Measurements from ENCODE around the gene POLD4. TPM values are rescaled to one million over a fixed set of nuclear protein-coding genes. Genes with fewer than 3 reads are reported as not detected.

POLD4 gene
- total and polyA plus RNA-seq, 5 donors: 53.8 to 124 (median 67.1) TPM

DNA sequence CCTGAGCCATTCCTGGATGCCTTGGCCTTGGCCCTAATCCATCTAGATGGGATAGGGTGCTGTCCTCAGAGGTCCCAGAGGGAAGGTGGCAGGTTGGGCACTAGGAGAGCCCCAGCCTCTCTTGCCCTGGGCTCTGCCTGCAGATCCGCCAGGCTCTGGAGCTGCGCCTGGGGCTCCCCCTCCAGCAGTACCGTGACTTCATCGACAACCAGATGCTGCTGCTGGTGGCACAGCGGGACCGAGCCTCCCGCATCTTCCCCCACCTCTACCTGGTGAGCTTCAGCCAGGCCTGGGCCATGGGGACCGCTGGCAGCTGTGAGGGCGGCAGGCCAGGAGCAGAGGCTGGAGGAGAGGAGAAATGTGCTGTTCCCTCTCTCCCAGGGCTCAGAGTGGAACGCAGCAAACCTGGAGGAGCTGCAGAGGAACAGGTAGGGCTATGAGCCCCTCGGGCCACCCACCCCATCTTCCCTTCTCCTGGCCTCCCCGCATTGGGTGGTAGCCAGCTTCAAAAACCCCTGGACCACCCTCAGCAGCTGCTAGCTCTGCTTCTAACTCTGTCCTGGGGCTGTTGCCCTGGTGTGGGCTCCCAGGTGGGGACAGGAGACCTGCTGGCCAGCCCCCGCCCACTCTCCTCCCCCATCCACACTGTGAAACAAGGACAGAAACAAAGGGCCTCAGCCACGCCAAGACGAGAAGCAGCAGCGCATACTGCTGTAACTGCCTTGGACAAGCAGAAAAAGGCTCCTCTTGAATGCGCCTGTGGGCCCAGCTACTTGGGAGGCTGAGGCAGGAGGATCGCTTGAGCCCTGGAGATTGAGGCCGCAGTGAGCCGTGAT is 45.1 kb downstream of the POLD4 start:
- Histone ChIP-seq H3K27ac (ENCODE audit: low read length) (no peak overlapping the region), H3K27me3 (ENCODE audit: control insufficient read depth, insufficient read depth) (no peaks in the 10 kb centered on the region), H3K4me3 (ENCODE audit: low read length) (no peak overlapping the region), H3K4me1 (ENCODE audit: control insufficient read depth, insufficient read depth, low read length) (peaks cover 3% of the 10 kb centered on the region), H3K9me3 (ENCODE audit: control insufficient read depth, low read length) (no peaks in the 10 kb centered on the region)
- ATAC-seq (no peak), DNase-seq (peak in 2 of 3 donors; percentile 10 to 50)
- WGBS: 93% methylated on average over 20 of the region's 20 CpGs
- intact Hi-C loops (cut with DNase I): no loop called here

DNA sequence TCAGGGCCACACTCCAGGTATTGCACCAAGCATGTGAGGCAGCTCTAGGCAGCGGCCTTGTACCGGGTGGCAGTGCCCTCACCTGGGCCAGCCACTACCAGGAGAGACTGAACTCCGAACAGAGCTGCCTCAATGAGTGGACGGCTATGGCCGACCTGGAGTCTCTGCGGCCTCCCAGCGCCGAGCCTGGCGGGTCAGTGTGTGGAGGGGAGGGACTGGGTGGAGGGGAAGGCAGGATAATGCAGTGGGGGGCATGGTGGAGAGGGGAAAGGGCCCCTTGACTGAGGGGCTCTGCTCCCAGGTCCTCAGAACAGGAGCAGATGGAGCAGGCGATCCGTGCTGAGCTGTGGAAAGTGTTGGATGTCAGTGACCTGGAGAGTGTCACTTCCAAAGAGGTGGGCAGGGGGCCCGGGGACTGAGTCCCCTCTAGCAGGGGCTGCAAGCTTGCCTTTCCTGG is 45.8 kb downstream of the POLD4 start:
- H3K4me3 ChIP-seq (ENCODE audit: low read length): no peak overlapping the region
- H3K27me3 ChIP-seq (ENCODE audit: control insufficient read depth, insufficient read depth): no peaks in the 10 kb centered on the region
- DNase-seq (peak in 2 of 3 donors; percentile 11 to 32), ATAC-seq (no peak)
- 83% methylated on average over 12 of the region's 12 CpGs for WGBS
- no peak overlapping the region for H3K27ac ChIP-seq (ENCODE audit: low read length)
- H3K9me3 ChIP-seq (ENCODE audit: control insufficient read depth, low read length): no peaks in the 10 kb centered on the region
- peaks cover 3% of the 10 kb centered on the region for H3K4me1 ChIP-seq (ENCODE audit: control insufficient read depth, insufficient read depth, low read length)
- intact Hi-C loops (cut with DNase I): no loop called here

DNA sequence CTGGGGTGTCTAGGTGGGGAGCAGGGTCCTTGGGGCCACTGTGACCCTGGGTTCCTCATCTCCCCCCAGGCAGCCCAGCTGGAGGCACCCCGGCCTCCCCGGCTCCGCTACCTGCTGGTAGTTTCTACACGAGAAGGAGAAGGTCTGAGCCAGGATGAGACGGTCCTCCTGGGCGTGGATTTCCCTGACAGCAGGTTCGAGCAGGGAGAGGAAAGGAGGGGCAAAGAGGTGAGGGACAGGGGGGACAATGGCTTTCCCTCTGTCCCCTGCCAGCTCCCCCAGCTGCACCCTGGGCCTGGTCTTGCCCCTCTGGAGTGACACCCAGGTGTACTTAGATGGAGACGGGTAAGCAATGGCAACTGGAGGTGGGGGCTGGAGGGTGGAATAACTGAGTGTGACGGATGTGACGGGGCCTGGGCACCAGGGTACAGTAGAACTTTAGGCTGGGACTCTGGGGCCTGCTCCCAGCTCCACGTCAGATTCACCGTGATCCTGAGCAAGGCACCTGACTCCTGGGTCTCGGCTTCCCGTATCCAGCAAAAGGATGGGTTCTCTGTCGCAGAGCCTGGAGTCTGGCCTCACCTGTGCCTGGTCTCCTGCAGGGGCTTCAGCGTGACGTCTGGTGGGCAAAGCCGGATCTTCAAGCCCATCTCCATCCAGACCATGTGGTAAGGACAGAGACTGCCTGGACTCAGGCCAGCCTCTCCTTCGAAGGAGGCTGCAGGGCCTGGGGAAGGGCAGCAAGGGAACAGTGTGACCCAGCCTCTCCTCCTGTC is 46.4 kb downstream of the POLD4 start:
- 92% methylated on average over 19 of the region's 19 CpGs for WGBS
- no peaks in the 10 kb centered on the region for H3K9me3 ChIP-seq (ENCODE audit: control insufficient read depth, low read length)
- peaks cover 3% of the 10 kb centered on the region for H3K4me1 ChIP-seq (ENCODE audit: control insufficient read depth, insufficient read depth, low read length)
- H3K4me3 ChIP-seq (ENCODE audit: low read length): no peak overlapping the region
- no peak overlapping the region for H3K27ac ChIP-seq (ENCODE audit: low read length)
- ATAC-seq (no peak), DNase-seq (peak in 2 of 3 donors; percentile 8 to 37)
- intact Hi-C loops (cut with DNase I): no loop called here
- no peaks in the 10 kb centered on the region for H3K27me3 ChIP-seq (ENCODE audit: control insufficient read depth, insufficient read depth)

DNA sequence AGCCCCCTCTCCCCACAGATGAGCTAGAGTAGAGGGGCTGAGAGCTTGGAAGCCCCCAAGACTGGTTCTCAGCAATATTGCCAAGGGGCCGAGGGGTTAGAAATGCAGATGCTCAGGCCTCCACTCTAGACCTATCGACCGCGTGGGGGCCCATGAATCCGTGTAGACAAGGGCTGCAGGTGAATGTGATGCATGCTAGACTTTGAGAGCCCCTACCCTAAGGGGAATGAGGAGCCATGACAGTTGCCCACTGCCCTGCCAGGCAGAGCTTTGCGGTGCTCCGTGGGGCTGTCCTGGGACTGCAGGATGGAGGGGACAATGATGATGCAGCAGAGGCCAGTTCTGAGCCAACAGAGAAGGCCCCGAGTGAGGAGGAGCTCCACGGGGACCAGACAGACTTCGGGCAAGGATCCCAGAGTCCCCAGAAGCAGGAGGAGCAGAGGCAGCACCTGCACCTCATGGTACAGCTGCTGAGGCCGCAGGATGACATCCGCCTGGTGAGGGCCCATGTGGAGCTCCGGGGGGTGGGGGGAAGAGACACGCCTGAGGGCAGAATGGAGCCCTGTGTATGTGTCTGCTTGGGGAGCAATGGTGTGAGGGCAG is 48.7 kb downstream of the POLD4 start:
- WGBS: 84% methylated on average over 14 of the region's 14 CpGs
- Histone ChIP-seq H3K4me3 (ENCODE audit: low read length) (no peak overlapping the region), H3K27me3 (ENCODE audit: control insufficient read depth, insufficient read depth) (no peaks in the 10 kb centered on the region), H3K27ac (ENCODE audit: low read length) (no peak overlapping the region), H3K9me3 (ENCODE audit: control insufficient read depth, low read length) (no peaks in the 10 kb centered on the region), H3K4me1 (ENCODE audit: control insufficient read depth, insufficient read depth, low read length) (peaks cover 3% of the 10 kb centered on the region)
- intact Hi-C loops (cut with DNase I): no loop called here
- DNase-seq: peak in 2 of 3 donors; percentile 10 to 47
- no peak for ATAC-seq

DNA sequence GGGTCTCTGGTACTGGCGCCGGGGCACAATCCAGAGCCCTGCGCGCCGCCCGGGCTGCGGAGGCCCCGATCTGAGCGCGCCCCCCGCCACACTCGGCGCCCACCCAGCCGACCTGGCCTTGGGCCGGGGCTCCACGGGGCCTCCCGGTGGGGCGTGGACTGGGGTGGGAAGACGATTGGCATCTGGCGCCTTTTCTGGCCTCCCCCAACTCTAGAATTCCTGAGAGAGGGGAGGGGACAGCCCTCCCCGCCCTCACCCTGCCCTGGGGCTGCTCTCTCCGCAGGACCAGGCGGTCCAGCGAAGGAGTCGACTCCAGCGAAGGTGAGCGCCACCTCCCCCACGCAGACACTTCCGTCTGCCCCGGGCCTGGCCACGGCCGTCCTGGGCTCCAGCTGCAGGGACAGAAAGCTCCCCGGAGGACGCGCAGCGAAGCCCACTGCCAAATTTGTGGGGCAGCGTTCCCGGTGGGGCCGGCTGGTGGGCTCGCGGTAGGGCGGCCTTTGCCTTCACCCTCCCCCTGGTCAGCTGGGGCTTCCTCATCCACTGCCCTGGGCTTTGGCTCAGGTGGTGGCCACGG is 49.4 kb downstream of the POLD4 start:
- intact Hi-C loops (cut with DNase I): no loop called here

DNA sequence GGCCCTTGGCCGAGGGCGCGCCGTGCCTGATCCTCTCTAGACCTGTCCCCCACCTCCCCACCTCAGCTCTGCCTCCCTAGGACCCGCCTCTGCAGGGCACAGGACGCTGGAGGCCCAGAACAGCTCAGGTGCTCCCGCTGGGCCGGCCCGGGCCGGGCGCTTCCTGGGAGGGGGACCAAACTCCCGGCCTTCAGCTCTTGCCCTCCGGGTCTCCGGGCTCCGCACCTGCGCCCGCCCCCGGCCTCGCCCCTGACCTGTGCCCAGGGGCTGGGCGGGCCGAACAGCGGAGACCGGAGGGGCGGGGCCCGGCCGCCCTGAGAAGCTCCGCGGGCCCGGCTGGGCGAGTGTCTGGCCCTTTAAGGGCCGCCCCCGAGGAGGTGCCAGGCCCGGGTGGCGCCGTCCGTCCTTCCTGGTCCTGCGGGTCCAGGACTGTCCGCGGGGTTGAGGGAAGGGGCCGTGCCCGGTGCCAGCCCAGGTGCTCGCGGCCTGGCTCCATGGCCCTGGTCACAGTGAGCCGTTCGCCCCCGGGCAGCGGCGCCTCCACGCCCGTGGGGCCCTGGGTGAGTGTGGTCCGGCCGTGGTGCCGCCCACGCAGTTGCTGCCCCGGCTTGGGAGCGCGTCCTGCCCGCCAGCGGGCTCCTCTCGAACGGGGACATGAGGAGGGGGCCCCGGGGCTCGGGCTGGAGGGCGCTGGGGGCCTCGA is 50.1 kb downstream of the POLD4 start, which contains the start of gene SSH3:
SSH3 (plus strand) TSS at position 399 of the 703 bp plus-strand sequence; CDS start at position 495, 96 bp downstream.
- ATAC-seq (peak; percentile 89 to 90), DNase-seq (peak; percentile 81 to 93 (median 92))
- no peaks in the 10 kb centered on the region for H3K9me3 ChIP-seq (ENCODE audit: control insufficient read depth, low read length)
- H3K27ac ChIP-seq (ENCODE audit: low read length): peak within 1 kb of the TSS; percentile 34
- 1% methylated on average over 65 of the region's 65 CpGs for WGBS
- peak within 1 kb of the TSS; percentile 74 for H3K4me3 ChIP-seq (ENCODE audit: low read length)
- no peaks in the 10 kb centered on the region for H3K27me3 ChIP-seq (ENCODE audit: control insufficient read depth, insufficient read depth)
- intact Hi-C loops (cut with DNase I): no loop called here
- peaks cover 3% of the 10 kb centered on the region for H3K4me1 ChIP-seq (ENCODE audit: control insufficient read depth, insufficient read depth, low read length)

More for the DNA sequence above, 49.4 kb downstream of the POLD4 start:
- DNase-seq (peak; percentile 32 to 79 (median 74)), ATAC-seq (peak; percentile 6 to 23)
- WGBS: 4% methylated on average over 43 of the region's 43 CpGs
- H3K27me3 ChIP-seq (ENCODE audit: control insufficient read depth, insufficient read depth): no peaks in the 10 kb centered on the region
- H3K4me3 ChIP-seq (ENCODE audit: low read length): peak overlapping the region; percentile 74
- no peaks in the 10 kb centered on the region for H3K9me3 ChIP-seq (ENCODE audit: control insufficient read depth, low read length)
- no peak overlapping the region for H3K27ac ChIP-seq (ENCODE audit: low read length)
- H3K4me1 ChIP-seq (ENCODE audit: control insufficient read depth, insufficient read depth, low read length): peaks cover 3% of the 10 kb centered on the region

DNA sequence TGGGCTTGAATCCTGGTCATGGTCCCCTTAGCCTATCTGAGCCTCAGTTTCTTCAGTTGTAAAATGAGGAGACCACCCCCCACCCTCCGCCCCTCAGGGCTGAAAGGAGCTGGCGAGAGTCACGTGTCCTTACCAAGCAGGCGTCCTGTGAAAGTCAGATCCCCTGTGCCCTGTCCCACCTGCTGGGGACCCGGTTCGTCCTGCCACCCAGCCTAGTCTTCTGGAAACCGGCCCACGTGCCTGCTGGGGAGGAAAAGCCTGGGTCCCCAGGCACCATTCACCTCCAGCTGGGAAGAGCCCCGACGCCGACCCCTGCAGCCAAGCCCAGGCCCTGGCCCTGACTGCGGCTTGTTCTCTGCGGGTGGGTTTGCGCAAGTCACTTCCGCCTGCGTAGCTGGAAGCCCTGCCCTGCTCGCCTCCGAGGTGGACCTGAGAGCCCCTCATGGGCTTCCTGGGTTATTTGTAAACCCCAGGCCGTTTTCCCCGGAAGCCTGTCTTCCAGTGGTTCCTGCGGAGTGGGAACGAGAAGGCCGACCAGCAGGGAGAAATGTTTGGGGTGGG is 50.7 kb downstream of the POLD4 start:
- no peaks in the 10 kb centered on the region for H3K9me3 ChIP-seq (ENCODE audit: control insufficient read depth, low read length)
- intact Hi-C loops (cut with DNase I): no loop called here
- WGBS: 20% methylated on average over 23 of the region's 23 CpGs
- peak; percentile 32 to 51 for ATAC-seq
- H3K4me3 ChIP-seq (ENCODE audit: low read length): peak overlapping the region; percentile 74
- H3K27ac ChIP-seq (ENCODE audit: low read length): peak overlapping the region; percentile 34
- DNase-seq: peak; percentile 54 to 81 (median 77)
- peaks cover 3% of the 10 kb centered on the region for H3K4me1 ChIP-seq (ENCODE audit: control insufficient read depth, insufficient read depth, low read length)
- H3K27me3 ChIP-seq (ENCODE audit: control insufficient read depth, insufficient read depth): no peaks in the 10 kb centered on the region

DNA sequence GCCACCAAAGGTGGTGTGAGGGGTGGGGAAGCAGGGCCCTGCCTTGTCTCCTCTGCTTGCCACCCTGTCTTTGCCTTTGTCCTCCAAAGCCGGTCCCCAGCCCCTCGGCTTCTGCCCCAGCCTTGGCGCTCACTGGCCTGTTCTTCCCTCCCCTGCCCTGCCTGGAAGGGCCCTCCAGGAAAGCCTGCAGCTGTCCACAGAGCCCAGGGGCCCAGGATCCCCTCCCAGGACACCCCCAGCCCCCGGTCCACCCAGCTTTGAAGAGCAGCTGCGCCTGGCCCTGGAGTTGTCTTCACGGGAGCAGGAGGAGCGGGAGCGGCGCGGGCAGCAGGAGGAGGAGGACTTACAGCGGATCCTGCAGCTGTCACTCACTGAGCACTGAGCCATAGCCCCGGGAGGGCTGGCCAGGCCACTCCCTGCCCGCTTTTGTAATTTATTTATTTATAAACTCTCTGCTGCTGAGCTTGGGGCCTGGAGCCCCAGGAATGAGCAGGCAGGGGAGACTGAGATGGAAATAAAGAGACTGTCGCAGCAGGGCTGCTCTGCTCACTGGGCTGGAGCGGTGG is 51.3 kb downstream of the POLD4 start:
- H3K9me3 ChIP-seq (ENCODE audit: control insufficient read depth, low read length): no peaks in the 10 kb centered on the region
- intact Hi-C loops (cut with DNase I): no loop called here
- peaks cover 3% of the 10 kb centered on the region for H3K4me1 ChIP-seq (ENCODE audit: control insufficient read depth, insufficient read depth, low read length)
- peak overlapping the region; percentile 34 for H3K27ac ChIP-seq (ENCODE audit: low read length)
- peak; percentile 76 to 87 (median 84) for DNase-seq
- peak; percentile 55 to 61 for ATAC-seq
- 54% methylated on average over 15 of the region's 15 CpGs for WGBS
- no peaks in the 10 kb centered on the region for H3K27me3 ChIP-seq (ENCODE audit: control insufficient read depth, insufficient read depth)
- H3K4me3 ChIP-seq (ENCODE audit: low read length): no peak overlapping the region

DNA sequence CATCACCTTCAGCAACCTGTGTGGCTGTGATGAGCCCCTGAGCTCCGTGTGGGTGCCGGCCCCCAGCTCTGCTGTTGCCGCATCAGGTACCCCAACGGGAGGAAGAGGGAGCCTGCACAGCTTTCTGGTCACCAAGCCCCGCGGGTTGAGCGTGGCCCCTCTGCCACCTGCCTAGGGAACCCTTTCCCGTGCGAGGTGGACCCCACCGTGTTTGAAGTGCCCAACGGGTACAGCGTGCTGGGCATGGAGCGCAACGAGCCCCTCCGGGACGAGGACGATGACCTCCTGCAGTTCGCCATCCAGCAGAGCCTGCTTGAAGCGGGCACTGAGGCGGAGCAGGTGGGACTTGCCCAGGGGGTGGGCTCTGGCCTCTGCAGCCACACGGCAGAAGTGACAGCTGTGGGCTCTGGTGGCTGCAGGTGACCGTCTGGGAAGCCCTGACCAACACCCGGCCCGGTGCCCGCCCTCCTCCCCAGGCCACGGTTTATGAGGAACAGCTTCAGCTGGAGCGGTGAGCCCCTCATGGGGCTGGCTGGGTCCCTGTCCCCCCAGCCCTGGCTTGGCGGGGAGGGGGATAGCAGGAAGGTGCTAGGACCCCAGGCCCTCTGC is 51.9 kb downstream of the POLD4 start:
- intact Hi-C loops (cut with DNase I): no loop called here
- no peaks in the 10 kb centered on the region for H3K9me3 ChIP-seq (ENCODE audit: control insufficient read depth, low read length)
- 93% methylated on average over 28 of the region's 28 CpGs for WGBS
- H3K4me1 ChIP-seq (ENCODE audit: control insufficient read depth, insufficient read depth, low read length): peaks cover 3% of the 10 kb centered on the region
- H3K4me3 ChIP-seq (ENCODE audit: low read length): no peak overlapping the region
- no peaks in the 10 kb centered on the region for H3K27me3 ChIP-seq (ENCODE audit: control insufficient read depth, insufficient read depth)
- DNase-seq (peak in 2 of 3 donors; percentile 24 to 58), ATAC-seq (no peak)
- no peak overlapping the region for H3K27ac ChIP-seq (ENCODE audit: low read length)
